HepG2 (cell line): ENCODE measurements around the gene ESR1.

Experiments used
- ATAD3A ChIP-seq: sonication (generic); formaldehyde crosslinking; IDR thresholded peaks from 2 replicates; pipeline ENCODE4 v1.4.0; 2020; ENCODE audit warnings: missing genetic modification reagents
- MED1 ChIP-seq: sonication (generic); formaldehyde crosslinking; IDR thresholded peaks from 2 replicates; pipeline ENCODE4 v1.4.0; 2020; ENCODE audit warnings: missing genetic modification reagents
- MED13 ChIP-seq: sonication (generic); formaldehyde crosslinking; IDR thresholded peaks from 2 replicates; pipeline ENCODE4 v1.5.0; 2020; ENCODE audit warnings: missing genetic modification reagents
- POLR2A ChIP-seq, 2 experiments: IDR thresholded peaks; 2 replicates each; pipeline ENCODE4 v1.6.1; 2011; ENCODE audit warnings: low read depth in 2 of 2, low read length in 2 of 2, mild to moderate bottlenecking in 1 of 2, moderate library complexity in 1 of 2; ENCODE audit not compliant: insufficient read depth in 1 of 2
- RELA ChIP-seq: sonication (generic); formaldehyde crosslinking; IDR thresholded peaks from 2 replicates; pipeline ENCODE4 v1.4.0; 2020; ENCODE audit warnings: missing genetic modification reagents
- SRSF1 ChIP-seq: fragments of 200-400 bp; formaldehyde crosslinking; optimal IDR thresholded peaks from 2 replicates; pipeline ENCODE3; 2017; ENCODE audit warnings: mild to moderate bottlenecking, low read depth, low read length, moderate library complexity
- TOPORS ChIP-seq: sonication (generic); formaldehyde crosslinking; IDR thresholded peaks from 2 replicates; pipeline ENCODE4 v1.8.0; 2023; ENCODE audit warnings: mild to moderate bottlenecking, missing genetic modification reagents
- YEATS4 ChIP-seq: sonication (generic); formaldehyde crosslinking; IDR thresholded peaks from 2 replicates; pipeline ENCODE4 v1.4.0; 2020; ENCODE audit warnings: missing genetic modification reagents, borderline replicate concordance
- ZBTB21 ChIP-seq: sonication (generic); formaldehyde crosslinking; IDR thresholded peaks from 2 replicates; pipeline ENCODE4 v1.4.0; 2020; ENCODE audit warnings: missing genetic modification reagents
- ZFP37 ChIP-seq: sonication (generic); formaldehyde crosslinking; IDR thresholded peaks from 2 replicates; pipeline ENCODE4 v1.4.0; 2020; ENCODE audit warnings: missing genetic modification reagents, borderline replicate concordance
- ZNF12 ChIP-seq: sonication (generic); formaldehyde crosslinking; IDR thresholded peaks from 2 replicates; pipeline ENCODE4 v1.5.0; 2020; ENCODE audit warnings: missing genetic modification reagents
- TF ChIP-seq, protein P1 (sequence below): IDR thresholded peaks from 2 replicates; pipeline ENCODE4 v1.6.1; 2016; ENCODE audit warnings: control low read depth
- TF ChIP-seq, protein P2 (sequence below): sonication (generic); formaldehyde crosslinking; IDR thresholded peaks from 2 replicates; pipeline ENCODE4 v1.4.0; 2020; ENCODE audit warnings: missing genetic modification reagents, mild to moderate bottlenecking, borderline replicate concordance
- TF ChIP-seq, protein P3 (sequence below): sonication (generic); formaldehyde crosslinking; IDR thresholded peaks from 2 replicates; pipeline ENCODE4 v1.5.0; 2020; ENCODE audit warnings: mild to moderate bottlenecking, missing genetic modification reagents, moderate library complexity

DNA sequence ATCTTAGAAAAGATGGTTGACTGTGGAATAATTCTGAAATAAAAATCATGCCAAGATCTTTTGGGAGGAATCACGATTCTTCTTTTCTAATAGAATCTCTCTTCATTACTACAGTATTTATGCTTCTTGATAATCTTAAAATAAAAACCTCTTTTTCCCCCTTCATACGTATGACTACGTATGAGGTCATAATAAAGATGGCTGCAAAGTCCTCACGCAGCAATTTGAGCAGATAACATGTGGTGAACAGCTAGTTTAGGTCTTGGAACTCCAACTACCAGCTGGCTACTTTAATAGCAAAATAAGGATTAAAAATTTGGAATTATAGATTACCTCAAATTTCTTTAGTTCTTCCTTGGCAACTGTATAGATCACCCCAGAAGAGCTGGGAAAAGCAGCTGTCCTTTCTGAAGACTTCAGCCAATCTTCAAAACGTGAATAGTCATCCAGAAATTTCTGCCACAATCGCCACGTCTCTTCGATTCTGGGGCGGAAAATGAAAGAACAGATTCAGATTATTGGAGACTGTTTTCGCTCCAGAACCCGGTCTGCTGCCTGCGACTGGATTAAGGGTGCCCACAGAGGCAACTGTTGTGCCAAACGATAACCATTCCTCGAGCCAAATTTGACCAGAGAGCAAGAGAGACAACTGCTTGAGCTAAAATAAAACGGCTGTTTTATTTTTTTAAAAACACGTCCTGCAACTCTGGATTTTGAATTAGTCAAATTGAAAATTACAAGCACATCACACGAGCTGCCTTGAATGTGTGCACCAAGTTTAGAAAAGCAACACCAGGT, 347.3 kb downstream of the ESR1 start:
- TF ChIP-seq SRSF1 = no peak
- TF ChIP-seq, protein P1, sequence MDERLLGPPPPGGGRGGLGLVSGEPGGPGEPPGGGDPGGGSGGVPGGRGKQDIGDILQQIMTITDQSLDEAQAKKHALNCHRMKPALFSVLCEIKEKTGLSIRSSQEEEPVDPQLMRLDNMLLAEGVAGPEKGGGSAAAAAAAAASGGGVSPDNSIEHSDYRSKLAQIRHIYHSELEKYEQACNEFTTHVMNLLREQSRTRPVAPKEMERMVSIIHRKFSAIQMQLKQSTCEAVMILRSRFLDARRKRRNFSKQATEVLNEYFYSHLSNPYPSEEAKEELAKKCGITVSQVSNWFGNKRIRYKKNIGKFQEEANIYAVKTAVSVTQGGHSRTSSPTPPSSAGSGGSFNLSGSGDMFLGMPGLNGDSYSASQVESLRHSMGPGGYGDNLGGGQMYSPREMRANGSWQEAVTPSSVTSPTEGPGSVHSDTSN (CRISPR knock-in tag) = no peak
- TF ChIP-seq MED13 = no peak
- TF ChIP-seq ZFP37 (CRISPR knock-in tag) = no peak
- no peak for TF ChIP-seq RELA (CRISPR knock-in tag)
- no peak for TF ChIP-seq POLR2A (IDR thresholded peaks at IDR 0.05; ENCODE audit: insufficient read depth in 1 of 2, low read depth in 2 of 2, low read length in 2 of 2)
- TF ChIP-seq, protein P2, sequence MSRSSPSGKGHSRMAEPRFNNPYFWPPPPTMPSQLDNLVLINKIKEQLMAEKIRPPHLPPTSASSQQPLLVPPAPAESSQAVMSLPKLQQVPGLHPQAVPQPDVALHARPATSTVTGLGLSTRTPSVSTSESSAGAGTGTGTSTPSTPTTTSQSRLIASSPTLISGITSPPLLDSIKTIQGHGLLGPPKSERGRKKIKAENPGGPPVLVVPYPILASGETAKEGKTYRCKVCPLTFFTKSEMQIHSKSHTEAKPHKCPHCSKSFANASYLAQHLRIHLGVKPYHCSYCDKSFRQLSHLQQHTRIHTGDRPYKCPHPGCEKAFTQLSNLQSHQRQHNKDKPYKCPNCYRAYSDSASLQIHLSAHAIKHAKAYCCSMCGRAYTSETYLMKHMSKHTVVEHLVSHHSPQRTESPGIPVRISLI (CRISPR knock-in tag) = no peak
- no peak for TF ChIP-seq TOPORS (CRISPR knock-in tag)
- TF ChIP-seq ZNF12 = no peak
- no peak for TF ChIP-seq YEATS4 (CRISPR knock-in tag)
- TF ChIP-seq ATAD3A (CRISPR knock-in tag) = no peak
- TF ChIP-seq ZBTB21 (CRISPR knock-in tag) = no peak
- no peak for TF ChIP-seq MED1 (CRISPR knock-in tag)
- TF ChIP-seq, protein P3, sequence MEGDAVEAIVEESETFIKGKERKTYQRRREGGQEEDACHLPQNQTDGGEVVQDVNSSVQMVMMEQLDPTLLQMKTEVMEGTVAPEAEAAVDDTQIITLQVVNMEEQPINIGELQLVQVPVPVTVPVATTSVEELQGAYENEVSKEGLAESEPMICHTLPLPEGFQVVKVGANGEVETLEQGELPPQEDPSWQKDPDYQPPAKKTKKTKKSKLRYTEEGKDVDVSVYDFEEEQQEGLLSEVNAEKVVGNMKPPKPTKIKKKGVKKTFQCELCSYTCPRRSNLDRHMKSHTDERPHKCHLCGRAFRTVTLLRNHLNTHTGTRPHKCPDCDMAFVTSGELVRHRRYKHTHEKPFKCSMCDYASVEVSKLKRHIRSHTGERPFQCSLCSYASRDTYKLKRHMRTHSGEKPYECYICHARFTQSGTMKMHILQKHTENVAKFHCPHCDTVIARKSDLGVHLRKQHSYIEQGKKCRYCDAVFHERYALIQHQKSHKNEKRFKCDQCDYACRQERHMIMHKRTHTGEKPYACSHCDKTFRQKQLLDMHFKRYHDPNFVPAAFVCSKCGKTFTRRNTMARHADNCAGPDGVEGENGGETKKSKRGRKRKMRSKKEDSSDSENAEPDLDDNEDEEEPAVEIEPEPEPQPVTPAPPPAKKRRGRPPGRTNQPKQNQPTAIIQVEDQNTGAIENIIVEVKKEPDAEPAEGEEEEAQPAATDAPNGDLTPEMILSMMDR (CRISPR knock-in tag) = no peak
